CD4-positive, alpha-beta T cell treated with Interleukin-6 at 100 ng/mL for 8 hours (primary cell): ENCODE measurements around the gene SLC1A2.

Source experiments
- DNase-seq: peaks from one replicate; pipeline ENCODE4 v3.0.0-alpha.2; 2020; ENCODE audit warnings: mixed read lengths, low spot score

Gene SLC1A2

GRCh38 chr11:35419184-35419829 lies at the start of gene SLC1A2:
SLC1A2 (minus strand) TSS chr11:35419558; CDS start chr11:35418966, 592 bp downstream.
- DNase-seq = no peak

- no peak for DNase-seq
Observed at GRCh38 chr11:35466058-35466457, 46.7 kb upstream of the SLC1A2 start.

GRCh38 chr11:35464308-35464707 lies 45.0 kb upstream of the SLC1A2 start:
- DNase-seq = no peak

- DNase-seq = no peak
Observed at GRCh38 chr11:35463331-35463751, 44.0 kb upstream of the SLC1A2 start.

GRCh38 chr11:35461917-35462538 lies 42.7 kb upstream of the SLC1A2 start:
- DNase-seq = no peak

GRCh38 chr11:35459489-35459888 lies 40.1 kb upstream of the SLC1A2 start:
- DNase-seq = no peak

GRCh38 chr11:35458846-35459245 lies 39.5 kb upstream of the SLC1A2 start:
- no peak for DNase-seq

- no peak for DNase-seq
Observed at GRCh38 chr11:35454362-35454761, 35.0 kb upstream of the SLC1A2 start.

- DNase-seq = no peak
Observed at GRCh38 chr11:35436581-35437250, 17.4 kb upstream of the SLC1A2 start.

- no peak for DNase-seq
Observed at GRCh38 chr11:35433588-35433987, 14.2 kb upstream of the SLC1A2 start.

GRCh38 chr11:35432464-35432863 lies 13.1 kb upstream of the SLC1A2 start:
- no peak for DNase-seq

- no peak for DNase-seq
Observed at GRCh38 chr11:35427071-35427470, 7.7 kb upstream of the SLC1A2 start.

GRCh38 chr11:35426351-35426750 lies 7.0 kb upstream of the SLC1A2 start:
- DNase-seq = no peak

- no peak for DNase-seq
Observed at GRCh38 chr11:35425603-35426212, 6.3 kb upstream of the SLC1A2 start.

- no peak for DNase-seq
Observed at GRCh38 chr11:35424157-35424940, 5.0 kb upstream of the SLC1A2 start.

- DNase-seq = no peak
Observed at GRCh38 chr11:35420371-35420770, 1.0 kb upstream of the SLC1A2 start.

GRCh38 chr11:35419830-35420333 lies 524 bp upstream of the SLC1A2 start:
- no peak for DNase-seq

- DNase-seq = no peak
Observed at GRCh38 chr11:35418282-35419183, 825 bp downstream of the SLC1A2 start.

GRCh38 chr11:35415487-35415886 lies 3.9 kb downstream of the SLC1A2 start:
- DNase-seq = no peak

- no peak for DNase-seq
Observed at GRCh38 chr11:35414776-35415175, 4.6 kb downstream of the SLC1A2 start.

- DNase-seq = no peak
Observed at GRCh38 chr11:35414311-35414710, 5.0 kb downstream of the SLC1A2 start.
